Smooth muscle cell of the pulmonary artery (primary cell): Measurements from ENCODE around the gene RAB40A. TPM values are rescaled to one million over a fixed set of nuclear protein-coding genes. Genes with fewer than 3 reads are reported as not detected.

ENCODE experiments used
- total RNA-seq: library from RNA; depleted of rRNA; stranded (reverse); fragments of >200 nt; gene quantifications from 2 replicates; pipeline ENCODE4 v1.2.3, GENCODE V29; 2014

Gene RAB40A
- 0.33 and 0.53 TPM in 2 replicates for total RNA-seq

GRCh38 chrX:103519389-103519788 lies at the start of gene RAB40A:
Gene RAB40A, minus strand, starts transcription at chrX:103519489. Its CDS starts 18,733 bp downstream, at chrX:103500756.

Other genes with a start within 250 kb of the RAB40A start
- gene TCEAL5, start 242.7 kb downstream of the RAB40A start, total RNA-seq = not detected in 2 replicates
- gene BEX2, start 208.5 kb downstream of the RAB40A start, total RNA-seq = 1.0 and 1.9 TPM in 2 replicates
- 19.9 and 31.7 TPM in 2 replicates for gene TCEAL7, start 189.2 kb downstream of the RAB40A start, total RNA-seq
- 73.2 and 92.0 TPM in 2 replicates for gene TCEAL9, start 163.0 kb downstream of the RAB40A start, total RNA-seq
- 210 and 275 TPM in 2 replicates for gene BEX3, start 143.0 kb downstream of the RAB40A start, total RNA-seq
- gene TCEAL4, start 66.0 kb upstream of the RAB40A start, total RNA-seq = 35.0 and 35.9 TPM in 2 replicates
- gene TCEAL3, start 88.5 kb upstream of the RAB40A start, total RNA-seq = 11.1 and 16.3 TPM in 2 replicates
- 16.6 and 20.1 TPM in 2 replicates for gene TCEAL1, start 109.5 kb upstream of the RAB40A start, total RNA-seq
- 309 and 484 TPM in 2 replicates for gene MORF4L2, start 167.2 kb upstream of the RAB40A start, total RNA-seq
- not detected in 2 replicates for gene TMEM31, start 191.4 kb upstream of the RAB40A start, total RNA-seq